Measurements from ENCODE around the gene SEL1L. TPM values are rescaled to one million over a fixed set of nuclear protein-coding genes. Genes with fewer than 3 reads are reported as not detected.

The SEL1L gene
- 10 to 100 TPM; 53.7 to 84.3 (median 65.9) TPM for total RNA-seq

GRCh38 chr14:81533536-81534343 is at the start of gene SEL1L:
SEL1L (minus strand) TSS chr14:81533853; CDS start chr14:81533744, 109 bp downstream.
- no peaks in the 10 kb centered on the region for H3K9me3 ChIP-seq
- DNase-seq (ENCODE audit: low spot score in 2 of 2) = peak; percentile 100
- peaks cover 0 to 20% of the 10 kb centered on the region in 2 donors for H3K4me1 ChIP-seq
- peak within 1 kb of the TSS; percentile 78 to 87 for H3K27ac ChIP-seq
- H3K36me3 ChIP-seq = no peaks in the 10 kb centered on the region
- H3K4me3 ChIP-seq = peak within 1 kb of the TSS; percentile 91 to 97 (median 97)
- no peaks in the 10 kb centered on the region for H3K27me3 ChIP-seq
- TF ChIP-seq POLR2A (IDR thresholded peaks at IDR 0.05) (peak; percentile 65), CTCF (IDR thresholded peaks at IDR 0.05) (no peak), POLR2AphosphoS5 (IDR thresholded peaks at IDR 0.05) (peak; percentile 60 to 90 (median 76))
- intact Hi-C loops (cut with DNase I; ENCODE audit: low total_unique reads) = no loop called here

DNA sequence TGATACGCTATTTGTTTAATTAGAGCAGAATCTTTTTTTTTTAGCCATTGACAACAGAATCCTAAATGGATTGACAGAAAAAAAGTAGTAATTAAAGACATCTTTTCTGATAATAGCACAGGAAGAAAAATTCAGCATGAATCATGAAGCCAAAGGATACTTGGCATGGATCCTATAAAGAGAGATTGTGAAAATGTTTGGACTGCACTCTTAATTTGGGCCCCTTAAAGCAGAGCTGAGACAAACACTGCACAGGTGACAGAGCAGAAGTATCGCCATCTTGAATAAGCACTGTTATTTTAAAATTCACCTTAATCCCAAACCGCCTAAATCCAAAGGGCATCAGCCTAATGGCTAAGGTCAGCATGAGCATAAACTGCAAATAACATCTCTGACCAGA is 48.8 kb upstream of the SEL1L start:
- H3K4me3 ChIP-seq = no peak overlapping the region
- no peaks in the 10 kb centered on the region for H3K4me1 ChIP-seq
- intact Hi-C loops (cut with DNase I; ENCODE audit: low total_unique reads) = no loop called here
- TF ChIP-seq CTCF (IDR thresholded peaks at IDR 0.05) (no peak), POLR2AphosphoS5 (IDR thresholded peaks at IDR 0.05) (no peak), POLR2A (IDR thresholded peaks at IDR 0.05) (no peak)
- H3K27me3 ChIP-seq = no peaks in the 10 kb centered on the region
- H3K9me3 ChIP-seq = no peaks in the 10 kb centered on the region
- DNase-seq (ENCODE audit: low spot score in 2 of 2) = no peak
- H3K36me3 ChIP-seq = no peaks in the 10 kb centered on the region
- H3K27ac ChIP-seq = no peak overlapping the region

- intact Hi-C loops (cut with DNase I; ENCODE audit: low total_unique reads) = loop anchor here (5.0 kb wide), 1 partner anchor 452 kb away; no protein-coding TSS in a partner anchor
- Histone ChIP-seq H3K4me3 (no peak overlapping the region), H3K36me3 (no peaks in the 10 kb centered on the region), H3K9me3 (no peaks in the 10 kb centered on the region), H3K27me3 (no peaks in the 10 kb centered on the region), H3K4me1 (no peaks in the 10 kb centered on the region), H3K27ac (no peak overlapping the region)
- TF ChIP-seq POLR2AphosphoS5 (IDR thresholded peaks at IDR 0.05) (no peak), CTCF (IDR thresholded peaks at IDR 0.05) (no peak), POLR2A (IDR thresholded peaks at IDR 0.05) (no peak)
- no peak for DNase-seq (ENCODE audit: low spot score in 2 of 2)
These were observed 45.5 kb upstream of the SEL1L start for GRCh38 chr14:81579115-81579514.

DNA sequence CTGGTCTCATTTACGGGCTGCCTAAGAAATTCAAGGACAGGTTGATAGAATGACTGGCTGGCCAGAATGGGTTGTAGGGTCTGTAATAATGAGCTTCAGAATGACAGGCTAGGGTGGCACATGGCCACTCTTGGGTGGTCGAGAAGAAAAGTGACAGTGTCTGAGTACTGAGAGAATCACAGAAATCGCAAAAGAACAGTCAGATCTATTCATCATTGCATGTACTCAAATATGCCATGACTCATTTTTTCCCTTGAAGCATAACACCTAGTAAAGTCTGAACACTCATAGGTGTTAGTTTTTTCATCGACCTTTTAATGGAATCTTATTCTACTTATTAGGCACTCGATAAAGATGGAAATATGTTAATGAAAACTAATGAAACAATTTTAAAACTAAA is 37.8 kb upstream of the SEL1L start:
- Histone ChIP-seq H3K36me3 (no peaks in the 10 kb centered on the region), H3K27me3 (no peaks in the 10 kb centered on the region), H3K27ac (no peak overlapping the region), H3K9me3 (no peaks in the 10 kb centered on the region), H3K4me1 (no peaks in the 10 kb centered on the region), H3K4me3 (no peak overlapping the region)
- no peak for DNase-seq (ENCODE audit: low spot score in 2 of 2)
- TF ChIP-seq POLR2AphosphoS5 (IDR thresholded peaks at IDR 0.05) (no peak), POLR2A (IDR thresholded peaks at IDR 0.05) (no peak), CTCF (IDR thresholded peaks at IDR 0.05) (no peak)
- intact Hi-C loops (cut with DNase I; ENCODE audit: low total_unique reads) = no loop called here

GRCh38 chr14:81567302-81567701 is 33.6 kb upstream of the SEL1L start:
- no peaks in the 10 kb centered on the region for H3K27me3 ChIP-seq
- no peak for DNase-seq (ENCODE audit: low spot score in 2 of 2)
- no peaks in the 10 kb centered on the region for H3K36me3 ChIP-seq
- H3K4me1 ChIP-seq = no peaks in the 10 kb centered on the region
- no peaks in the 10 kb centered on the region for H3K9me3 ChIP-seq
- TF ChIP-seq POLR2AphosphoS5 (IDR thresholded peaks at IDR 0.05) (no peak), POLR2A (IDR thresholded peaks at IDR 0.05) (no peak), CTCF (IDR thresholded peaks at IDR 0.05) (no peak)
- H3K27ac ChIP-seq = no peak overlapping the region
- intact Hi-C loops (cut with DNase I; ENCODE audit: low total_unique reads) = no loop called here
- no peak overlapping the region for H3K4me3 ChIP-seq
